GM12878 (cell line): ENCODE measurements around the gene DFFA. TPM values are rescaled to one million over a fixed set of nuclear protein-coding genes. Genes with fewer than 3 reads are reported as not detected.

Experiments
- CBX5 ChIP-seq: sonication (generic); IDR thresholded peaks from 2 replicates; pipeline ENCODE4 v1.6.1; 2016; ENCODE audit warnings: low read depth, moderate library complexity, mild to moderate bottlenecking, inconsistent platforms
- HDAC6 ChIP-seq: fragments of 200-600 bp; sonication (generic); IDR thresholded peaks from one replicate; pipeline ENCODE4 v1.8.0; 2017; ENCODE audit warnings: antibody characterized with exemption; ENCODE audit not compliant: unreplicated experiment
- LARP7 ChIP-seq: fragments of 450-650 bp; IDR thresholded peaks from 2 replicates; pipeline ENCODE4 v1.6.1; 2017; ENCODE audit warnings: mild to moderate bottlenecking
- MEF2B ChIP-seq: fragments of 450-650 bp; IDR thresholded peaks from 2 replicates; pipeline ENCODE4 v1.6.1; 2018; ENCODE audit warnings: mild to moderate bottlenecking, moderate library complexity; ENCODE audit not compliant: partially characterized antibody, poor library complexity, severe bottlenecking
- NFIC ChIP-seq: IDR thresholded peaks from 2 replicates; pipeline ENCODE4 v1.6.1; 2012; ENCODE audit warnings: low read depth, mild to moderate bottlenecking, inconsistent platforms, low read length, moderate library complexity
- NFYA ChIP-seq: IDR thresholded peaks from 2 replicates; pipeline ENCODE4 v1.6.1; 2011; ENCODE audit warnings: low read depth, mild to moderate bottlenecking, low read length, improper control_type of control experiment, borderline replicate concordance
- RB1 ChIP-seq: fragments of 450-650 bp; formaldehyde crosslinking; IDR thresholded peaks from 2 replicates; pipeline ENCODE4 v1.6.1; 2017; ENCODE audit warnings: mild to moderate bottlenecking, borderline replicate concordance
- RUNX3 ChIP-seq: IDR thresholded peaks from 2 replicates; pipeline ENCODE4 v1.6.1; 2012; ENCODE audit warnings: low read length, inconsistent platforms
- SP1 ChIP-seq: IDR thresholded peaks from one replicate; pipeline ENCODE4 v1.6.1; 2011; ENCODE audit warnings: low read depth, low read length
- ZBED1 ChIP-seq: IDR thresholded peaks from 2 replicates; pipeline ENCODE4 v1.6.1; 2016; ENCODE audit warnings: borderline replicate concordance
- polyA plus RNA-seq, 11 experiments: library from polyadenylated mRNA; depleted of rRNA in 4 of 11; unstranded in 6 of 11; stranded (reverse) in 5 of 11; fragments of >200 nt; fragmentation: Nextera tagmentation in 4 of 11; fragmentation: Illumina TruSeq in 1 of 11; extraction: Ambion mirVana in 4 of 11; extraction: Trizol in 1 of 11; gene quantifications; 1 replicate in 1 of 11; 2 replicates in 10 of 11; pipeline versions ENCODE4 v1.2.1 to v1.2.3, GENCODE V29; 2011 to 2016; ENCODE audit warnings: inconsistent platforms in 2 of 11, missing spikeins in 2 of 11, low read depth in 1 of 11
- total RNA-seq, 4 experiments: library from RNA; depleted of rRNA in 3 of 4; stranded (reverse); fragments of >200 nt in 3 of 4; fragmentation: Illumina TruSeq in 1 of 4; extraction: Trizol in 1 of 4; gene quantifications; 2 replicates each; pipeline versions ENCODE4 v1.2.1 to v1.2.3, GENCODE V29; 2013 to 2021
- TF ChIP-seq, protein P1 (sequence below): fragments of 450-650 bp; conservative IDR thresholded peaks from 2 replicates; pipeline ENCODE4 v1.6.1; 2017; ENCODE audit warnings: mild to moderate bottlenecking, moderate library complexity
- TF ChIP-seq, protein P2 (sequence below): IDR thresholded peaks from 2 replicates; pipeline ENCODE4 v1.6.1; 2011; ENCODE audit warnings: borderline replicate concordance, low read depth, mild to moderate bottlenecking, moderate library complexity, mixed read lengths, low read length; ENCODE audit not compliant: insufficient read depth; ENCODE audit errors: extremely low read length
- TF ChIP-seq, protein P3 (sequence below): IDR thresholded peaks from 2 replicates; pipeline ENCODE4 v1.6.1; 2011; ENCODE audit warnings: low read depth, mild to moderate bottlenecking, low read length, moderate library complexity, borderline replicate concordance; ENCODE audit errors: extremely low read depth
- TF ChIP-seq, protein P4 (sequence below): fragments of 450-650 bp; IDR thresholded peaks from 2 replicates; pipeline ENCODE4 v1.6.1; 2018; ENCODE audit warnings: mild to moderate bottlenecking, low read depth, moderate library complexity; ENCODE audit not compliant: partially characterized antibody

The DFFA gene
- total and polyA plus RNA-seq, 10 of the 15 experiments (the other 5 are each of a cell fraction or from before 2014, with no cell fraction given): 37.4 to 83.8 (median 52.4) TPM

DNA sequence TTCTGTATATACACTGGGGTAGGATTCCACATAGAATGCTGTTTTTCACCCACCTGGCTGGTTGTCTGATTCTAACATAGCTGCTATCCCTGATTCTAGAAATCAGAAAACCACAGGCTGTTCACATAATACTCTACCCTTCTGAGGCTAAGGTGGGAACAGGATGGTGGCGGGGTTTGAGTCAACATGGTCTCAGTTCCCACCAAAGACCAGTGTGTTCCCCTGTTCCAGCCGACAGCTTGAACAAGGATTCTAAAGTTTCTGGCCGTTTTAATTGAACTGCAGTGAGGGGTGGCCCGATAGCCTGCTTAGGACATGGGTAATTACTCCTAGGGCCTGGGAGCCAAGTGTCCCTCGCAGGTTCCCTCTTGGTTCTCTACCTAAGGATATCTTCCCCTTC lies 40.9 kb upstream of the DFFA start (continued):
- TF ChIP-seq SP1: no peak
- TF ChIP-seq LARP7: no peak
- TF ChIP-seq, protein P1, sequence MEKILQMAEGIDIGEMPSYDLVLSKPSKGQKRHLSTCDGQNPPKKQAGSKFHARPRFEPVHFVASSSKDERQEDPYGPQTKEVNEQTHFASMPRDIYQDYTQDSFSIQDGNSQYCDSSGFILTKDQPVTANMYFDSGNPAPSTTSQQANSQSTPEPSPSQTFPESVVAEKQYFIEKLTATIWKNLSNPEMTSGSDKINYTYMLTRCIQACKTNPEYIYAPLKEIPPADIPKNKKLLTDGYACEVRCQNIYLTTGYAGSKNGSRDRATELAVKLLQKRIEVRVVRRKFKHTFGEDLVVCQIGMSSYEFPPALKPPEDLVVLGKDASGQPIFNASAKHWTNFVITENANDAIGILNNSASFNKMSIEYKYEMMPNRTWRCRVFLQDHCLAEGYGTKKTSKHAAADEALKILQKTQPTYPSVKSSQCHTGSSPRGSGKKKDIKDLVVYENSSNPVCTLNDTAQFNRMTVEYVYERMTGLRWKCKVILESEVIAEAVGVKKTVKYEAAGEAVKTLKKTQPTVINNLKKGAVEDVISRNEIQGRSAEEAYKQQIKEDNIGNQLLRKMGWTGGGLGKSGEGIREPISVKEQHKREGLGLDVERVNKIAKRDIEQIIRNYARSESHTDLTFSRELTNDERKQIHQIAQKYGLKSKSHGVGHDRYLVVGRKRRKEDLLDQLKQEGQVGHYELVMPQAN: no peak
- TF ChIP-seq MEF2B: peak; percentile 68
- TF ChIP-seq, protein P2, sequence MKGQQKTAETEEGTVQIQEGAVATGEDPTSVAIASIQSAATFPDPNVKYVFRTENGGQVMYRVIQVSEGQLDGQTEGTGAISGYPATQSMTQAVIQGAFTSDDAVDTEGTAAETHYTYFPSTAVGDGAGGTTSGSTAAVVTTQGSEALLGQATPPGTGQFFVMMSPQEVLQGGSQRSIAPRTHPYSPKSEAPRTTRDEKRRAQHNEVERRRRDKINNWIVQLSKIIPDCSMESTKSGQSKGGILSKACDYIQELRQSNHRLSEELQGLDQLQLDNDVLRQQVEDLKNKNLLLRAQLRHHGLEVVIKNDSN: no peak
- TF ChIP-seq ZBED1: no peak
- peak; percentile 36; the same call in 1 of the 2 replicates for TF ChIP-seq NFIC
- TF ChIP-seq RB1: no peak
- no peak for TF ChIP-seq HDAC6
- TF ChIP-seq CBX5: no peak
- TF ChIP-seq NFYA: no peak
- TF ChIP-seq, protein P3, sequence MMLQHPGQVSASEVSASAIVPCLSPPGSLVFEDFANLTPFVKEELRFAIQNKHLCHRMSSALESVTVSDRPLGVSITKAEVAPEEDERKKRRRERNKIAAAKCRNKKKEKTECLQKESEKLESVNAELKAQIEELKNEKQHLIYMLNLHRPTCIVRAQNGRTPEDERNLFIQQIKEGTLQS: no peak
- TF ChIP-seq RUNX3: peak; percentile 88
- TF ChIP-seq, protein P4, sequence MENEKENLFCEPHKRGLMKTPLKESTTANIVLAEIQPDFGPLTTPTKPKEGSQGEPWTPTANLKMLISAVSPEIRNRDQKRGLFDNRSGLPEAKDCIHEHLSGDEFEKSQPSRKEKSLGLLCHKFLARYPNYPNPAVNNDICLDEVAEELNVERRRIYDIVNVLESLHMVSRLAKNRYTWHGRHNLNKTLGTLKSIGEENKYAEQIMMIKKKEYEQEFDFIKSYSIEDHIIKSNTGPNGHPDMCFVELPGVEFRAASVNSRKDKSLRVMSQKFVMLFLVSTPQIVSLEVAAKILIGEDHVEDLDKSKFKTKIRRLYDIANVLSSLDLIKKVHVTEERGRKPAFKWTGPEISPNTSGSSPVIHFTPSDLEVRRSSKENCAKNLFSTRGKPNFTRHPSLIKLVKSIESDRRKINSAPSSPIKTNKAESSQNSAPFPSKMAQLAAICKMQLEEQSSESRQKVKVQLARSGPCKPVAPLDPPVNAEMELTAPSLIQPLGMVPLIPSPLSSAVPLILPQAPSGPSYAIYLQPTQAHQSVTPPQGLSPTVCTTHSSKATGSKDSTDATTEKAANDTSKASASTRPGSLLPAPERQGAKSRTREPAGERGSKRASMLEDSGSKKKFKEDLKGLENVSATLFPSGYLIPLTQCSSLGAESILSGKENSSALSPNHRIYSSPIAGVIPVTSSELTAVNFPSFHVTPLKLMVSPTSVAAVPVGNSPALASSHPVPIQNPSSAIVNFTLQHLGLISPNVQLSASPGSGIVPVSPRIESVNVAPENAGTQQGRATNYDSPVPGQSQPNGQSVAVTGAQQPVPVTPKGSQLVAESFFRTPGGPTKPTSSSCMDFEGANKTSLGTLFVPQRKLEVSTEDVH: no peak
- TF ChIP-seq, all 136 proteins: peak for 19
